OCI-LY1 (cell line): Measurements from ENCODE around the gene CLPTM1L.
"Not testable (repeated sequence)": the region's sequence is repeated elsewhere in the genome, so short reads cannot be mapped to it uniquely, and the experiment has no call there.

Experiments used
- CTCF ChIP-seq: fragments of 200-600 bp; sonication (generic), shearing (Covaris generic); IDR thresholded peaks from 2 replicates; pipeline ENCODE4 v1.5.1; 2017; ENCODE audit warnings: mild to moderate bottlenecking, antibody characterized with exemption, low read length, moderate library complexity, mixed read lengths
- EZH2 ChIP-seq: fragments of 200-600 bp; sonication (generic), shearing (Covaris generic); IDR thresholded peaks from 2 replicates; pipeline ENCODE4 v1.8.0; 2017; ENCODE audit warnings: borderline replicate concordance, mixed run types, mild to moderate bottlenecking, antibody characterized with exemption, low read length, moderate library complexity, mixed read lengths

GRCh38 chr5:1339818-1340210 is 5.1 kb downstream of the CLPTM1L start:
- not testable (repeated sequence) for TF ChIP-seq CTCF, EZH2
